Stimulated activated CD8-positive, alpha-beta memory T cell treated with anti-CD3 and anti-CD28 coated beads, Interleukin-4, amount 100 ng/mL, for 4 hours (primary cell): ENCODE data around the gene NPY2R.

Experiments used
- DNase-seq, 2 donors: peaks; one replicate each; pipeline ENCODE4 v3.0.0-alpha.2; 2020; ENCODE audit warnings: low read depth in 2 of 2, low spot score in 1 of 2

Gene NPY2R

DNA sequence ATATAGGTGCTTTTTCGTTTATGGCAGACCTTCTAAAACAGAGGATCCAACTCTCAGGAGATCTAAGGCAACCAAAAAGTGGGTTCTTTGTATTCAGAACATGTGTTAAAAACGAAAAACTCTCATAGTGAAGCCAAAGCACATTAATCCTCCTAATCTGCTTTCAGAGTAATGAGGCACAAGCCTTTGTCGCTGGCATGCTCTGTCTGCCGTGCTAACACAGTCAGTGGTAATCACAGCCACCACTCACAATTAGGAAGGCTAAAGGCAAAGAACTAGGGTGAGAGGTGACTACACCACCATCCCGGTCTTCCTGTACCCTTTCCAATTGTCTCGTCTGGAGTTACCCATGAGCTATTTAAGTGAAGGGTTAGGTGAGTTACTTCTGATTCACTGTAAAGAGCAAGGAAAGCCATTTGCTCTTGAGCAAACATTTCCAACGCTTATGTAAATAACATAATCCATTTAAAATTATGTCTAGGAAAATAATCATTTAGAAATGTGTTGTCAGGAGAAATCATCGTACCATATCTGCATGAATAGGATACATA lies 40.7 kb downstream of the NPY2R start:
- DNase-seq: no peak

DNA sequence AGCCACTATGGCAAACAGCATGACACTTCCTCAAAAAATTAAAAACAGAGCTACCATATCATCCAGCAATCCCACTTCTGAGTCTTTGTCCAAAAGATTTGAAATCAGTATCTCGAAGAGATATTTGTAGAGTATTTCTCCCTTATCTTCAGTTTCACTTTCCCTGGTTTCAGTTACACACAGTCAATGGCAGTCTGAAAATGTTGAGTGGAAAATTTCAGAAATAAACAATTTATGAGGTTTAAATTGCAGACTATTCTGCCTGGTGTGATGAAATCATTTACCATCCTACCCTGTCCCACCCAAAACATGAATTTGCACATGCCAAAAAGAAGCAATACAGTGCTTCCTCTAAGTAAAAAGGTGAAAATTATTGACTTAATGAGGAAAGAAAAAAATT lies 43.9 kb downstream of the NPY2R start:
- no peak for DNase-seq

DNA sequence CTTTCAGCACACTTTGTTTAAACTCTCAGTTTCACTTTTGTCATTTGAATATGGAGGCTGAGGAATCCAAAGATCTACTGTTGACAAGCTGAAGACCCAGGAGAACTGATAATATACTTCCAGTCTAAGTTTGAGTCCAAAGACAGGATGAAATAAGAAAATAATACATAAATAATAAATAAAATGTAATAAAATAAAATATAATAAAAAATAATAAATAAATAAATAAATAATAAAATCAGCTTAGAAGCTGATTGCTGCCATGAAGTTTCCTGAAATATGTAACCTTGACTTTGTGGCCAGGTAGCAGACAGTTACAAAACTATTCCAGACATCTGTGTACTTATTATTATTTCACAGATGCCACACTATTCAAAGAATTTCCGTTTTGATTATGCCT lies 55.0 kb downstream of the NPY2R start:
- no peak for DNase-seq

DNA sequence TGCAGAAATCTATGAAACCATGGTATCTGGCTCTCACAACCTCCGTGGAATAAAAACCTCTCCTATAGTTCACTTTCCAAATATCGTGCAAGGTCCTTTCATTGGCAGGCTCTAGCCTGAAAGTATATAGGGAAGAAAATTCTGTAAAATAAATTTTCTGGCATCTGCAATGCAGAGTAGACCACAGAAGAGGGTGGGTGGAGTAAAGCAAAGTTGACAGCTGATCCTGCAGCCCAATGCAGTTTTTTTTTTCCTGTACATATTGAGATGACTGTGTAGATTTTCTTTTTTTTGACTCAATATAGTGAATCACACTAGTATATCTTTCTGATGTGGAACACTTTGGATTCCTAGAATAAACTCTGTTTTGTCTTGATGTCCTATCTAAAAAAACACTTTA lies 56.7 kb downstream of the NPY2R start:
- no peak for DNase-seq
